ACC112 (cell line): ENCODE data around the gene SERF1B.
"Not testable (repeated sequence)": the region's sequence is repeated elsewhere in the genome, so short reads cannot be mapped to it uniquely, and the experiment has no call there.

Experiments
- H2AFZ ChIP-seq: fragments of 200-600 bp; sonication (generic); one replicate; pipeline ENCODE4 v1.6.0; 2017; ENCODE audit warnings: antibody characterized with exemption, low read length; ENCODE audit not compliant: unreplicated experiment
- H3K27ac ChIP-seq: fragments of 200-600 bp; sonication (generic); 2 replicates; pipeline ENCODE4 v1.5.1; 2014; ENCODE audit warnings: low read depth, mild to moderate bottlenecking, antibody characterized with exemption, low read length, moderate library complexity
- H3K27me3 ChIP-seq: fragments of 200-600 bp; sonication (generic); 2 replicates; pipeline ENCODE4 v1.6.1; 2014; ENCODE audit warnings: mild to moderate bottlenecking, antibody characterized with exemption, low read length, moderate library complexity, mixed read lengths; ENCODE audit not compliant: insufficient read depth
- H3K36me3 ChIP-seq: fragments of 200-600 bp; sonication (generic); 2 replicates; pipeline ENCODE4 v1.6.1; 2016; ENCODE audit warnings: mild to moderate bottlenecking, antibody characterized with exemption, low read length, moderate library complexity, mixed read lengths; ENCODE audit not compliant: insufficient read depth
- H3K4me1 ChIP-seq: fragments of 200-600 bp; sonication (generic); one replicate; pipeline ENCODE4 v1.6.1; 2016; ENCODE audit warnings: low read length, mixed read lengths; ENCODE audit not compliant: insufficient read depth, unreplicated experiment, control insufficient read depth
- H3K4me3 ChIP-seq: fragments of 200-600 bp; sonication (generic); 2 replicates; pipeline ENCODE4 v1.5.1; 2014; ENCODE audit warnings: mild to moderate bottlenecking, low read depth, low read length
- H3K79me2 ChIP-seq: fragments of 200-600 bp; sonication (generic); one replicate; pipeline ENCODE4 v1.6.0; 2016; ENCODE audit warnings: low read length; ENCODE audit not compliant: control insufficient read depth, unreplicated experiment, insufficient read depth

SERF1B gene

DNA sequence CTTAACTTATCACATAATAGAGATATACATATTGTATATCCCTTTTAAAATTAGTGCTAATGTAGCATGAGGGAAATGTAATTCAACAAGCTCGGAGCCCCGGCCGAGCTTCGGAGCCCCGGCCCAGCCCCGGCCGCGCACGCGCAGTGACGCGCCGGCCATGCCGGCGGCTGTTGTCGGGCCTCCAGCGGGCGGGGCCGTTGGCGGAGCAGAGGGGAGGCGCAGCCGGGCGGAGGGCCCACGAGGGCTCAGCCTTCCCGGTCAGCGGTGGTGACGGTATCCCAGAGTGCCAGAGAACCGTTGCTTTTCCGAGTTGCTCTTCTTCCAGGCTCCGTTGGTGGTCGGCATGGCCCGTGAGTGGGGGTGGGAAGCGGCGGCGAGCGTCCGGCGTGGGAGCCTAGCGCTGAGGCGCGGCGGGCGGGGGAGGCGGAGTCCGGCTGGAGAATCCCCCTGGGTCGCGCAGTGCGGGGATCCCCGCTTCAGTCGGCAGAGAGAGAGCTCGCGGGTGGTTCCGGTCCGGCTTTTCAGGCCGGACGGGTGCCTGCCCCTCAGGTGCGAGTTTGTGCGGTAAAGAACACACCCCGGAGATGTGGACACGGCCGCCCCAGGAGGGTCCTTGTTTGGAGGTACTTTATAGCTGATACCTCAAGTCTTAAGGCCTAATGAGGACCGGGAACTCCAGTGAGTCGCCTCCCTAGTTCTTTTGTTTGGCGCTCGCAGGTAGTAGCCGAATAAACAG, at the start of gene SERF1B:
Gene SERF1B, plus strand, starts transcription at position 146 of the 739 bp plus-strand sequence. Its CDS starts 201 bp downstream, at position 347.
- H3K27ac ChIP-seq, H3K4me3 ChIP-seq, H3K79me2 ChIP-seq, H3K4me1 ChIP-seq, H3K36me3 ChIP-seq, H2AFZ ChIP-seq, H3K27me3 ChIP-seq: not testable (repeated sequence)

DNA sequence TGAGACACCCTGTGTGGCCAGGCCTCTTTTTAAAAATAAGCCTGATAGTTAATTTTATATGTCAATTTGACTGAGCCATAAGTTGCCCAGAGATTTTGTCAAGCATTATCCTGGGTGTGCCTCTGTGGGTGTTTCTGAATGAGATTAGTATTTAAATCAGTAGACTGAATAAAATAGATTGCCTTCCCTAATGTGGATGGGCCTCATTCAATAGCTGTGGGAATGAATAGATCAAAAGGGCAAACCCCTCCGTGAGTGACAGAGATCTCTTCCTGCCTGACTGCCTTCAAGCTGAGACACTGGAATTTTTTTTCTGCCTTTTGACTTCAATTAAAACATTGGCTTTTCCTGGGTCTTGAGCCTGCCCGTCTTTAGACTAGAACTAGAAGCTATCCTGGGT, 33.3 kb upstream of the SERF1B start:
- not testable (repeated sequence) for H3K4me3 ChIP-seq, H3K27me3 ChIP-seq, H3K36me3 ChIP-seq, H2AFZ ChIP-seq, H3K4me1 ChIP-seq, H3K79me2 ChIP-seq, H3K27ac ChIP-seq

DNA sequence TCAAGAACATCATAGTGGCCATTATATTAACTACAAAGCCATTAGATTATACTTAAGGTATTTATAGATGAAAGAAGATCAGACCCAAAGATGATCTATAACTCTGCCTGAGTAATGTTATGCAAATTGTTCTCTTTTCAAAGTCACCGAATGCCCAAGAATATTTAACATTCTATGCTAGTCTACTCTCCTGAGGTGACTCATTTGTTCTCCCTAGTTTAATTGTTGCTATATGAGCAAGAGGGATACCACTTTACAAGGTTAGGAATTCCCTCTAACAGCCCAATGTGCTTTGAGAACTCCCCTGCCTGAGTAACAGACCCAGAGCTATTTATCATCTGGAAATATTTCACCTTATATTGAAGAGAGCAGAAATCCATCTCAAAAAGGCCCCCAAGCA, 29.5 kb upstream of the SERF1B start:
- not testable (repeated sequence) for H3K27ac ChIP-seq, H3K4me3 ChIP-seq, H3K4me1 ChIP-seq, H3K27me3 ChIP-seq, H3K36me3 ChIP-seq, H2AFZ ChIP-seq, H3K79me2 ChIP-seq

DNA sequence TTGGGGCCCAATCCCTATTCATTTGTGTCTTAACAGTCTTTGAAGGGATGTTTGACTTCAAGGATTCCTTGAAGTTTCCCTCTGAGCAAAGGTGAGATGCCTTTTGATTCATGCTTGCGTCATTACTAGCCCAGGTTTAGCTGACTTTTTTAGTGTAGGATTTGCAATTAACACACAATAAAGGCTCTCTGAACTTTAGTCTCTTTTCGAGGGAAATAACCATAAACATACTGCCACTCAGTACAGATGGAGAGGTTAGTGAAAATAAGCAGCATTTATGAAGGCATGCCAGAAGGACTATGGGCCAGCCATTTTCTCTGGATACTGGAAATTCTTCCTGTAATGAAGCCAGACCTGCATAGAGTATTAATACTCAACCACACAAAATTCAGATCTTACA, 4.4 kb upstream of the SERF1B start:
- not testable (repeated sequence) for H3K27me3 ChIP-seq, H2AFZ ChIP-seq, H3K4me3 ChIP-seq, H3K79me2 ChIP-seq, H3K4me1 ChIP-seq, H3K36me3 ChIP-seq, H3K27ac ChIP-seq

DNA sequence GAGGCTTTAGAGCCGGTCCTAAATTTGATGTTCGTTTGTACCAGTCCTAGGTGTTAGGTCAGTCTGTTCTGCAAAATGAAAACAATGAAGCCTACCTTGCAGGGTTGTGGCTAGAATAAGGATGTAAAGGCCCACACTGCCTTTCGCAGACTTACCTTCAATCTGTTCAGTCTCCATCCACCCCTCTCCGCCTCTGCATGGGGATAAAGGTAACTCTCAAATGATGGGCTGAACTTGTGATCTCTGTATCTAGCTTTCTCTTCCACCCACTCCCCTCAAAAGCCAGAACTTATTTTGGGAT, 744 bp downstream of the SERF1B start:
- H3K4me3 ChIP-seq, H3K27ac ChIP-seq, H3K27me3 ChIP-seq, H2AFZ ChIP-seq, H3K36me3 ChIP-seq, H3K79me2 ChIP-seq, H3K4me1 ChIP-seq: not testable (repeated sequence)

DNA sequence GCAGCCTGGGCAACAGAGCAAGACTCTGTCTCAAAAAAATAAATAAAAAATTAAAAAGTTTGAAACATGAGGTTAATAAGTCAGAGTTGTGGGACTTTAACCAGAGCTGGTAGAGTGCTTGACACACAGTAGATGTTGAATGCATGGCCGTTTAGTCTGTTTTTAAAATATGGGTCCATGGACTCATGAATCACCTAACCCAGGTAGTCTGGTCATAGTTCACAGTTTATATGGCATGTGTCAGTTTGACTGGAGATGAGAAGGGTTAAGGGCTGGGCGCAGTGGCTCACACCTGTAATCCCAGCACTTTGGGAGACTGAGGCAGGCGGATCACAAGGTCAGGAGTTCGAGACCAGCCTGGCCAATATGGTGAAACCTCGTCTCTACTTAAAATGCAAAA, 6.2 kb downstream of the SERF1B start:
- not testable (repeated sequence) for H2AFZ ChIP-seq, H3K27me3 ChIP-seq, H3K79me2 ChIP-seq, H3K4me3 ChIP-seq, H3K27ac ChIP-seq, H3K4me1 ChIP-seq, H3K36me3 ChIP-seq

DNA sequence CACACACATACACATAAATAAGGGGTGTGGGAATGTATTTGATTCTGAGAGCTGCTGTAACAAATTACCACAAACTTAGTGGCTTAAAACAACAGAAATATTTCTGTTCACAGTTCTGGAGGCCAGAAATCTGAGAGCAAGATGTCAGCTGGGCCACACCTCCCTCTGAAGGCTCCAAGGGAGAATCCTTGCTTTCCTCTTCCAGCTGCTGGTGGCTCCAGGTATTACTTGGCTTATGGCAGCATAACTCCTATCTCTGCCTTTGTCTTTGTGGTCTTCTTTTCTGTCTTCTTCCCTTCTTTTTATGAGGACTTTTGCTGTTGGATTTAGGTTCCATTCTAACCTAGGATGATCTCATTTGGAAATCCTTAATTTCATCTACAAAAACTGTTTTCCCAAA, 16.4 kb downstream of the SERF1B start:
- H3K36me3 ChIP-seq, H3K27ac ChIP-seq, H3K79me2 ChIP-seq, H3K4me1 ChIP-seq, H3K27me3 ChIP-seq, H3K4me3 ChIP-seq, H2AFZ ChIP-seq: not testable (repeated sequence)

DNA sequence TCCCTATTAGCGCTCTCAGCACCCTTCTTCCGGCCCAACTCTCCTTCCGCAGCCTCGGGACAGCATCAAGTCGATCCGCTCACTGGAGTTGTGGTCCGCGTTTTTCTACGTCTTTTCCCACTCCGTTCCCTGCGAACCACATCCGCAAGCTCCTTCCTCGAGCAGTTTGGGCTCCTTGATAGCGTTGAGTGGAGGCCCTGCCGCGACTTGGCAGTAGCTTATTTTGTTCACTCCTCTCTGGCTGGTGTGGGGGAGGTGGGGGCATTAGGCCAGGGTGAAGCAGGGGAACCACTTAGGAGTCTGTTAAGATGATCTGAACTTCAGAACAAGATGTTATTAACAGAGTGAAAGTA, 24.7 kb downstream of the SERF1B start:
- not testable (repeated sequence) for H3K36me3 ChIP-seq, H3K27ac ChIP-seq, H3K4me1 ChIP-seq, H3K79me2 ChIP-seq, H3K27me3 ChIP-seq, H2AFZ ChIP-seq, H3K4me3 ChIP-seq

DNA sequence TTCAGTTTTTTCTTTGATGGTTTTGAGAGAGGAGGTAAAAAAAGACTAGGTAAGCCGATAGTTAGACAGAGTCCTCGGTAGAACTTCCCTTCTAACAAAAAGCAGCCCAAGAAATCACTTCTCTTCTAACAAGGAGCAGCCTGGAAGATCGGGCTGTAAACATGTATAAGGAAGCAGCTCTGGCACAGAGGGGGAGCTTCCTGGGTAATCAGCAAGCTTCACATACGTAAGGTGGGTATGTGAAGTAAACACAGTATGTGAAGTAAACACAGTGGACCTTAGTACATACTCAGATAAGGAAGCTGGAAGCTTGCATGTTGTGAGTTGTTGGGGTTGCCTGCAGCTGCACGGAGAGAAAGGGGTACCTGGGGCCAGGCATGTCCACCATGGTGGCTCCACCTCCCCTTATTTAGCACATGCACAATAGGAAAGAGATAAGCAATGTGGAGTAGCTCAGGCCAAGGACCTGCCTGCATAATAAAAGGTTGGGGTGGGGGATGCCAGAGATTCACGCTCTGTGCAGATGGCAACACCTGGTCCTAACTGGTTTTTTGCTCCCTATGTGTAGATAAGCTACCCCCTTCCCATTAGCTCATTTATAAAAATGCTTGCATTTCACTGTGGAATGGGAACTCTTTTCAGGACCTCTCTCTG, 31.4 kb downstream of the SERF1B start:
- not testable (repeated sequence) for H3K27ac ChIP-seq, H3K4me3 ChIP-seq, H3K27me3 ChIP-seq, H3K79me2 ChIP-seq, H2AFZ ChIP-seq, H3K36me3 ChIP-seq, H3K4me1 ChIP-seq

DNA sequence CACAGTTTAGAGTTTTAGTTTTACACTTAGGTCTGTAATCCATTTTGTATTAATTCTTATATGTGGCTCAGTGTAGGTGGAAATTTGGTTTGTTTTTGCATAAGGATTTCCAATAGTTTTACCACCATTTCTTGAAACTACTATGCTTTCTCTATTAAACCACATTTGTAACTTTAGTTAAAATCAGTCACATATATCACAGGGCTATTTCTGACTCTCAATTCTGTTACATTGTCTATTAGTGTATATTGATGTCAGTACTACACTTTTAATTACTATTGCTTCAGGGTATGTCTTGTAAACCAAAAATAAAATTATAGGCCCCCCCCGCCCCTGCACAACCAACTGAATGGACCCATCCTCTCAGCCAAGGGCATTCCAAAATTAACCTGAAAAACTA, 32.1 kb downstream of the SERF1B start:
- not testable (repeated sequence) for H3K4me3 ChIP-seq, H3K4me1 ChIP-seq, H3K79me2 ChIP-seq, H3K27ac ChIP-seq, H3K27me3 ChIP-seq, H3K36me3 ChIP-seq, H2AFZ ChIP-seq

DNA sequence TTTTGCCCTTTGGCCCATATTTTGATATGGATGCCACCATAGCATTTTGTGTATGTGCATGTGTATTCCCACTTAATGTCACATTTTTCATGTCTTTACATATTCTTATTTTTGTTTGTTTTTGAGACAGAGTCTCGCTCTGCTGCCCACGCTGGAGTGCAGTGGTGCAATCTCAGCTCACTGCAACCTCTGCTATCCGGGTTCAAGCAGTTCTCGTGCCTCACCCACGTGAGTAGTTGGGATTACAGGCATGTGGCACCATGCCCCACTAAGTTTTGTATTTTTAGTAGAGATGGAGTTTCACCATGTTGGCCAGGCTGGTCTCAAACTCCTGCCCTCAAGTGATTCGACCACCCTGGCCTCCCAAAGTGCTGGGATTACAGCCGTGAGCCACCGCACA, 52.6 kb downstream of the SERF1B start:
- H2AFZ ChIP-seq, H3K79me2 ChIP-seq, H3K27me3 ChIP-seq, H3K36me3 ChIP-seq, H3K27ac ChIP-seq, H3K4me3 ChIP-seq, H3K4me1 ChIP-seq: not testable (repeated sequence)
